GM12872 (cell line): ENCODE measurements around the gene POLR1E.

Experiments used
- CTCF ChIP-seq: IDR thresholded peaks from 3 replicates; pipeline ENCODE4 v1.5.1; 2011; ENCODE audit warnings: low read depth, mild to moderate bottlenecking, low read length, moderate library complexity; ENCODE audit not compliant: insufficient read depth

The POLR1E gene

GRCh38 chr9:37499297-37499696 is 13.5 kb downstream of the POLR1E start:
- TF ChIP-seq CTCF: no peak

GRCh38 chr9:37501957-37502596 is 16.3 kb downstream of the POLR1E start:
- no peak for TF ChIP-seq CTCF

- no peak for TF ChIP-seq CTCF
These were observed 18.0 kb downstream of the POLR1E start for GRCh38 chr9:37503736-37504135.

GRCh38 chr9:37504605-37505004 is 18.9 kb downstream of the POLR1E start:
- no peak for TF ChIP-seq CTCF

- no peak for TF ChIP-seq CTCF
These were observed 21.9 kb downstream of the POLR1E start for GRCh38 chr9:37507566-37508134.

- TF ChIP-seq CTCF: no peak
These were observed 22.5 kb downstream of the POLR1E start for GRCh38 chr9:37508135-37508833.

- TF ChIP-seq CTCF: no peak
These were observed 23.1 kb downstream of the POLR1E start for GRCh38 chr9:37508834-37509206.
